ENCODE data around the gene CHMP6.
A peak's percentile ranks its signal among the peaks of the same experiment; 100 is the strongest.
"Not testable (repeated sequence)": the region's sequence is repeated elsewhere in the genome, so short reads cannot be mapped to it uniquely, and the experiment has no call there.

The CHMP6 gene

GRCh38 chr17:81016575-81016974, 24.9 kb downstream of the CHMP6 start:
- no peak for ATAC-seq

- ATAC-seq, result not testable (repeated sequence)
Measured at GRCh38 chr17:81017330-81017729, 25.7 kb downstream of the CHMP6 start.

- ATAC-seq, result peak; percentile 79
Measured at GRCh38 chr17:81018044-81018802, 26.6 kb downstream of the CHMP6 start.

- no peak for ATAC-seq
Measured at GRCh38 chr17:81019563-81020442, 28.2 kb downstream of the CHMP6 start.

GRCh38 chr17:81020443-81020766, 28.8 kb downstream of the CHMP6 start:
- ATAC-seq, result no peak

- no peak for ATAC-seq
Measured at GRCh38 chr17:81020767-81021497, 29.3 kb downstream of the CHMP6 start.

GRCh38 chr17:81021531-81022343, 30.1 kb downstream of the CHMP6 start:
- no peak for ATAC-seq

- ATAC-seq, result no peak
Measured at GRCh38 chr17:81022344-81022676, 30.7 kb downstream of the CHMP6 start.

- no peak for ATAC-seq
Measured at GRCh38 chr17:81025065-81025740, 33.6 kb downstream of the CHMP6 start.

- ATAC-seq, result no peak
Measured at GRCh38 chr17:81025741-81026129, 34.1 kb downstream of the CHMP6 start.

- ATAC-seq, result no peak
Measured at GRCh38 chr17:81026266-81027036, 34.8 kb downstream of the CHMP6 start.

- ATAC-seq, result no peak
Measured at GRCh38 chr17:81027038-81027437, 35.4 kb downstream of the CHMP6 start.

GRCh38 chr17:81027591-81028505, 36.2 kb downstream of the CHMP6 start:
- peak; percentile 23 to 58 for ATAC-seq

- ATAC-seq, result no peak
Measured at GRCh38 chr17:81028506-81028858, 36.8 kb downstream of the CHMP6 start.

- no peak for ATAC-seq
Measured at GRCh38 chr17:81029859-81030258, 38.2 kb downstream of the CHMP6 start.

GRCh38 chr17:81030312-81030711, 38.7 kb downstream of the CHMP6 start:
- ATAC-seq, result not testable (repeated sequence)

- no peak for ATAC-seq
Measured at GRCh38 chr17:81030741-81031565, 39.3 kb downstream of the CHMP6 start.

GRCh38 chr17:81031566-81032550, 40.2 kb downstream of the CHMP6 start:
- no peak for ATAC-seq

All from activated CD4-positive, CD25-positive, alpha-beta regulatory T cell treated with anti-CD3 and anti-CD28 coated beads, Interleukin-2, amount 50 U/mL, for 24 hours (primary cell).